ENCODE results near the gene SIPA1L3.

Gene SIPA1L3

DNA sequence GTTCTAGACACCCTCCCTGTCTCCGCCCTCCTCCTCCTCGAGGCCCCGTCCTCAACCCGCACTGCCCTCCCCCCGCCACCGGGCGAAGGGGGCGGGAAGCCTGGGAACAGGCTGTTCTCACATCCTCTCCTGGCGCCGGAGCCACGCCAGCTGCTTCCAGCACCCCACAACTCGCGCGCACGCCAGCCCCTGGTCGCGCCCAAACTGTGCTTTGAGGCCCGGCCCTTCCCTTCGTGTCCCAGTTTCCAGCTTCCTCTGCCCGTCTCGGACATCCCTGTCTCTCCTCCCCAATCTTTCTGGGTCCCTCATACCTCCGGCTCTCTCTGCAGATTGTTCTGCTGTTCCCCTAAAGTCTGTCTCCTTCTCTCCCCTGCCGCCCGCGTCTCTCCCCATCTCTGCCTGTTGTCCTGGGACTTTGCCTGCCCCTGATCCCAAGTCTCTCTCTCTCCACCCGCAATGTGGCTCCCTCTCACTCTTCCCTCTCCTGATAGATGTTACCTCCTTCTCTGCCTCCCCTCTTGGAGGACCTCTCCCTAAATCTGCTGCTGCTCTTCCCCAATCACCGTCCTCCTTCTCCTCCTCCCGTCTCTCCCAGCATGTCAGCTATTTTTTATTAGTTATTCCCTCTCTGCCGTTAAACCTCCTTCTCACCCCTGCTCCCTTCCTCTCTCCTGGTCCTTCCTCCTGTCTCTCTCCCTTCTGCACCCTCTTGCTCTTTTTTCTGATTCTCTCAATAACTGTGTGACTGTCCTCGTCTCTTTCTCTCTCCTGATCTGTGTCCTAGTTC is 302.9 kb downstream of the SIPA1L3 start:
- peaks cover 18% of the 10 kb centered on the region; the same call in 1 of the 2 replicates for H3K27me3 ChIP-seq (ENCODE audit: insufficient read depth, low read length)
- H3K4me3 ChIP-seq (ENCODE audit: low read length): peak overlapping the region; percentile 70
- no peaks in the 10 kb centered on the region; the same call in 1 of the 2 replicates for H3K36me3 ChIP-seq (ENCODE audit: insufficient read depth, low read depth, low read length)
- H3K27ac ChIP-seq (ENCODE audit: low read length): no peak overlapping the region
- H3K9ac ChIP-seq (ENCODE audit: low read depth, low read length): peak overlapping the region; percentile 50; the same call in 1 of the 2 replicates
- H3K9me3 ChIP-seq (ENCODE audit: insufficient read depth, low read depth, low read length): no peaks in the 10 kb centered on the region
- H3K4me1 ChIP-seq (ENCODE audit: insufficient read depth, low read length): peaks cover 5% of the 10 kb centered on the region; the same call in 1 of the 2 replicates

DNA sequence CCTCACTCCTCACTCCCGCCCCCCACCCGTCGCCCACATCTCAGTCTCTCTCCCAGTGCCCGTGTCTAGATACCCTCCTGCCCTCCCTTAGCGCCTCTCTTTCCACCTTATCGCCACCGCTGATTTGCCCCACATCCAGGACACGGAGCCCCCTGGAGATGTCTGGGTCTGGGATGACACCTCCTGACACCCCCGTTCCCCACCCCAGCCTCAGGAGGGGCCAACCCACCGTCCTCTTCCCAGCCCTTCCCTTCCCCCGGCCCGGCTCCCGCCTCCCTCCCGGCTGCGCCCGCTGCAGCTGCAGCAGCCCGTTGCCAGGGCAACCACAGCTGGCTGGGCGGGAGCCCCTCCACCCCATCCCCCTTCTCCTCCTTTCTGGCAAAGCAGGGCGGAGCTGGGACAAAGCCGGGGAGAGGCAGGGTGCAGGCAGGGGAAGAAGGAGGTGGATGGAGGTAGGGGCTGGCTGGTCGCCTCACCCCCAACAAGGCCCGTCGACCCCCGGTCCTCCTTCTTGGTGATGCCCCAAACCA is 303.5 kb downstream of the SIPA1L3 start:
- H3K9me3 ChIP-seq (ENCODE audit: insufficient read depth, low read depth, low read length): no peaks in the 10 kb centered on the region
- H3K4me1 ChIP-seq (ENCODE audit: insufficient read depth, low read length): peaks cover 5% of the 10 kb centered on the region; the same call in 1 of the 2 replicates
- H3K27me3 ChIP-seq (ENCODE audit: insufficient read depth, low read length): peaks cover 18% of the 10 kb centered on the region; the same call in 1 of the 2 replicates
- H3K27ac ChIP-seq (ENCODE audit: low read length): no peak overlapping the region
- H3K36me3 ChIP-seq (ENCODE audit: insufficient read depth, low read depth, low read length): no peaks in the 10 kb centered on the region; the same call in 1 of the 2 replicates
- peak overlapping the region; percentile 86; the same call in 1 of the 2 replicates for H3K9ac ChIP-seq (ENCODE audit: low read depth, low read length)
- peak overlapping the region; percentile 70 for H3K4me3 ChIP-seq (ENCODE audit: low read length)

DNA sequence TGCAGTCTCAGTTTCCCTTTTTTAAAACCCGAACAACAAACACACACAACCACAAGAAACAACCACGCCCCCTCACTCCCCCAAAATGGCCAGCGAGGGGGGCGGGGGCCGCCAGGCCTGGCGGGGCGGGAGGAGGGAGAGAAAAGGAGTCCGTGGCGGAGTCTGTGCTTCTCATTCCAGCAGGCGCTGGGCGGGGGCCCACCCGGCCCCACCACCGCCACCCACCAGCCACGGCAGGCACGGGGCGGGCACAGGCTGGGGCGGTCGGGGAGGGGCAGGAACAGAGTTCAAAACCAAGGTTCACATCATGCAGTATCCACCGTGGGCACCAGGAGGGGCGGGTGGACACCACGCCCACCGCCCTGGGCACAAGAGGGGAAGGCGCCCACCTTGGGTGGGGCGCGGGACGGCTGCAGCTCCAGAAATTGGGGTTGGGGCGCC is 304.2 kb downstream of the SIPA1L3 start:
- no peaks in the 10 kb centered on the region; the same call in 1 of the 2 replicates for H3K36me3 ChIP-seq (ENCODE audit: insufficient read depth, low read depth, low read length)
- H3K4me3 ChIP-seq (ENCODE audit: low read length): peak overlapping the region; percentile 70
- H3K9me3 ChIP-seq (ENCODE audit: insufficient read depth, low read depth, low read length): no peaks in the 10 kb centered on the region
- H3K9ac ChIP-seq (ENCODE audit: low read depth, low read length): peak overlapping the region; percentile 86; the same call in 1 of the 2 replicates
- H3K27ac ChIP-seq (ENCODE audit: low read length): no peak overlapping the region
- peaks cover 5% of the 10 kb centered on the region; the same call in 1 of the 2 replicates for H3K4me1 ChIP-seq (ENCODE audit: insufficient read depth, low read length)
- peaks cover 18% of the 10 kb centered on the region; the same call in 1 of the 2 replicates for H3K27me3 ChIP-seq (ENCODE audit: insufficient read depth, low read length)

DNA sequence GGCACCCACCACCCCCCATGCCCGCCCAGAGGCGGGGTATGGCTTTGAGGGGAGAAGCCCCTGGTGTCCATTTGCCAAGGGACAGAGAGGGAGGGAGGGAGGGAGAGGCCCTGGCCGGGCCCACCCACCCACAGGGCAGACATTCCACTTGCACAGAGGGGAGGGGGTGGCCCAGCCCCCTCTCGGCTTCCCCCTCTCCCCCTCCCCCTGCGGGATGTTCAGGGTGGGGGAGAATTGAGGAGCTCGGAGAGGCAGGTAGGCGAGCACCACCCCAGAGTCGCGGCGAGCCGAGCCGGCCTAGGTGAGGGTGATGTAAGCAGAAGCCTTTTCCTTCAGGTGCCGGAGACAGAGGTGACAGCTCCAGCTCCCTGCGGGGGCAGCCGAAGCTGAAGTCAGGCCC is 304.8 kb downstream of the SIPA1L3 start:
- Histone ChIP-seq H3K9me3 (ENCODE audit: insufficient read depth, low read depth, low read length) (no peaks in the 10 kb centered on the region), H3K27ac (ENCODE audit: low read length) (no peak overlapping the region), H3K9ac (ENCODE audit: low read depth, low read length) (no peak overlapping the region), H3K27me3 (ENCODE audit: insufficient read depth, low read length) (peaks cover 18% of the 10 kb centered on the region; the same call in 1 of the 2 replicates), H3K4me1 (ENCODE audit: insufficient read depth, low read length) (peaks cover 5% of the 10 kb centered on the region; the same call in 1 of the 2 replicates), H3K4me3 (ENCODE audit: low read length) (peak overlapping the region; percentile 70; the same call in 1 of the 2 replicates), H3K36me3 (ENCODE audit: insufficient read depth, low read depth, low read length) (no peaks in the 10 kb centered on the region)

DNA sequence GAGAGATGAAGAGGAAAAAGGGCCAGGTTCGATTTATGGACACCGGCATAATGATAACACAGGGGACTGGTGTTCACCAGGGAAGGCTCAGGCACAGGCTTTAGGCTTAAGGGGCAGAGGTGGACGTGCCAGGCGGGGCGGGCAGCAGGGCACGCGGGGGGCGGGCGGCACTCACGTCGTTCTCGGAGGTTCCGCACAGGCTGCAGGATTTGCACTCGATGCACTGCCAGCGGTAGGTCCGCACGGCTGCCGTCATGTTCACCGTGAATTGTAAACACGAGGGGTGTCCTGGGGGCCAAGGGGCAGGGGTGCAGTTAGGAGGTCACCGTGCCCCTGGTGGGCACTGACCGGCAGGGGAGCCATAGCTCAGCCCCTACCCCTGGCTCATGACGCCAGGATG is 306.5 kb downstream of the SIPA1L3 start:
- Histone ChIP-seq H3K4me1 (ENCODE audit: insufficient read depth, low read length) (peaks cover 5% of the 10 kb centered on the region; the same call in 1 of the 2 replicates), H3K27ac (ENCODE audit: low read length) (no peak overlapping the region), H3K9me3 (ENCODE audit: insufficient read depth, low read depth, low read length) (no peaks in the 10 kb centered on the region), H3K36me3 (ENCODE audit: insufficient read depth, low read depth, low read length) (peaks cover 3% of the 10 kb centered on the region; the same call in 1 of the 2 replicates), H3K4me3 (ENCODE audit: low read length) (no peak overlapping the region), H3K9ac (ENCODE audit: low read depth, low read length) (no peak overlapping the region), H3K27me3 (ENCODE audit: insufficient read depth, low read length) (peaks cover 18% of the 10 kb centered on the region; the same call in 1 of the 2 replicates)

DNA sequence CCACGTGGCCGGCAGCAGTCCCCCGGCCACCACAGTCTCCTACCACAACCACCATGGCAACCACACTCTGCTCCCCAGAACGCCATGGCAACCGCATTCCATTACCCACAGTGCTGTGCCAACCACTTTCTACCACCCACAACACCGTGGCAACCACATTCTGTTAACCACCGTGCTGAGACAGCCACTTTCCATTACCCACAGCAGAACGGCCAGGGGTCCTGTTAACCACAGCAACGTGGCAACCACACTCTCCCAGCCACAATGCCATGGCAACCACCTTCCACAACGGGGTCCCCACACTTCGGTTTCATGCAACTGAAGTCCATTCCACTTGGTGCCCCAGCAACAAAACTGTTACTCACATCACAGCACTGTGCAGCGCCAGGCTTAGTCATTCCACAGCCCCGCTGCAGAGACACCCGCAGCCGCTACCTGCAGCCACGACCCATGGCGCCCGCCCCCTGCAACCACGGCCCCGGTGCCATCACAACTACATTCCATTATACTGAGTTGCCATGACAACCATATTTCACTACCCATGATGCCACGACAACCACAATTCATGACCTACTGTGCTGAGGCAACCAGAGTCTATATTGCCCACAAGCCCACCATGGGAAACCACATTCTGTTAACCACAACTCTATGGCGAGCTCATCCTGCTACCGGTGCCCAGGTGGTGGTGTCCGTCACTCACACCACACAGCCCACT is 307.1 kb downstream of the SIPA1L3 start:
- no peaks in the 10 kb centered on the region for H3K9me3 ChIP-seq (ENCODE audit: insufficient read depth, low read depth, low read length)
- no peak overlapping the region for H3K9ac ChIP-seq (ENCODE audit: low read depth, low read length)
- no peak overlapping the region for H3K4me3 ChIP-seq (ENCODE audit: low read length)
- peaks cover 15% of the 10 kb centered on the region; the same call in 1 of the 2 replicates for H3K27me3 ChIP-seq (ENCODE audit: insufficient read depth, low read length)
- H3K36me3 ChIP-seq (ENCODE audit: insufficient read depth, low read depth, low read length): peaks cover 9% of the 10 kb centered on the region; the same call in 1 of the 2 replicates
- H3K4me1 ChIP-seq (ENCODE audit: insufficient read depth, low read length): peaks cover 4% of the 10 kb centered on the region; the same call in 1 of the 2 replicates
- H3K27ac ChIP-seq (ENCODE audit: low read length): no peak overlapping the region

DNA sequence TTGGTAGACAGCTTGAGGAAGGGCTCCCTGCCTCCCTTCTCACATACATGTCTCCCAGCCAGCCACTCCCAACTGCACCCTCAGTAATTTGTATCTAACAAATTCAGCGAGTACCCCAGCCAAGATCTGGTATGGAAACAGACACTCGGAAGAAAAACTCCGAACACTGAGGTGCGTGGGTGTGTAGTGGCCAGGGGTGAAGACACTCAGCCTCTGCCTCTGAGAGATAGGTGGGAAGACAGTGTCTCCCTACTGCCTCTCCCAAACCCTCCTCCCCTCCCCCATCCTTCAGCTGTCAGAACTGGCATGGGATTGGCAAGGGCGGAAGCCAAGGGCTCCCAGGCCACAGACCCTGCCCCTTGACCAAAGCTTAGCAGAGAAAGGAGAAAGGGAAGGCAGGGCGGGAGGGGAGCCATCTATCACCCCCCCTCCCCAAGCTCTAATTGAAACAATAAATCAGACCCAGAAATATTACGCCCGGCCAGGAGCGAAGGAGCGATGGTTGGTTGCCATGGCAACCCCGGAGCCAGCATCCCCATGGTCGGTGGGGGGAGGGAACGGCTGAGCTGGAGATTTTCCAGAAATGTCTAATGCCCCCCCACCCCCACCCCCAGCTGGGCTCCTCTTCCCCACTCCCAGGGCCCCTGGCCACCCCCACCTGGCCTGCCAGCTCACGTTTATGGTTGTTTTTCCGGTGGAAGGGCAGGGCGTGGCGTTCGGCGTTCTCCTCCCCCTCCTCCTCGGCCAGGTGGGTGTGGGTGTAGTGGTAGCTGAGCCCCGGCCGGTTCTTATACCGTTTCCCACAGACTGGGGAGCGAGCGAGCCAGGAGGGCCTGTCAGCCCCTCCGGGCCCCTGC is 310.0 kb downstream of the SIPA1L3 start:
- Histone ChIP-seq H3K9me3 (ENCODE audit: insufficient read depth, low read depth, low read length) (no peaks in the 10 kb centered on the region), H3K27me3 (ENCODE audit: insufficient read depth, low read length) (no peaks in the 10 kb centered on the region), H3K4me1 (ENCODE audit: insufficient read depth, low read length) (no peaks in the 10 kb centered on the region), H3K9ac (ENCODE audit: low read depth, low read length) (no peak overlapping the region), H3K36me3 (ENCODE audit: insufficient read depth, low read depth, low read length) (peaks cover 11% of the 10 kb centered on the region; the same call in 1 of the 2 replicates), H3K27ac (ENCODE audit: low read length) (no peak overlapping the region), H3K4me3 (ENCODE audit: low read length) (no peak overlapping the region)

DNA sequence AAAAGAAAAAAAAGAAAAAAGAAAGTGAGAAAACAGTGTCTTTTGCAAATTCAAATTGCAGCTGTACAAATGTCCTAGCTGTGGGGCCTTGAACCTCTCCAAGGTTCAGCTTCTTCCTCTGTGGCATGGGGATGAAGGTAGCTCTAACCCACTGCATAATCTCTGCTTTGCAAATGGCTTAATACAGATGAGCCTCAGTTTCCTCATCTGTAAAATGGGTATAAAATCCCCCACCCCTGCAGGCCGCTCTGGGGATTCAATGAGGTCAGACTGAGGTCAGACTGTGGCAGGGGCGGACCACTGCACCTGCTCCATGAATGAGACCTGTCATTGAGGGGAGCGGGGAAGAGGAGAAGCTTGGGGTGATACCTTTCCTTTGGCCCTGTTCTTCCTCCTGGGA is 311.2 kb downstream of the SIPA1L3 start:
- Histone ChIP-seq H3K9ac (ENCODE audit: low read depth, low read length) (no peak overlapping the region), H3K4me3 (ENCODE audit: low read length) (no peak overlapping the region), H3K4me1 (ENCODE audit: insufficient read depth, low read length) (no peaks in the 10 kb centered on the region), H3K9me3 (ENCODE audit: insufficient read depth, low read depth, low read length) (no peaks in the 10 kb centered on the region), H3K36me3 (ENCODE audit: insufficient read depth, low read depth, low read length) (peaks cover 11% of the 10 kb centered on the region; the same call in 1 of the 2 replicates), H3K27ac (ENCODE audit: low read length) (no peak overlapping the region), H3K27me3 (ENCODE audit: insufficient read depth, low read length) (no peaks in the 10 kb centered on the region)

DNA sequence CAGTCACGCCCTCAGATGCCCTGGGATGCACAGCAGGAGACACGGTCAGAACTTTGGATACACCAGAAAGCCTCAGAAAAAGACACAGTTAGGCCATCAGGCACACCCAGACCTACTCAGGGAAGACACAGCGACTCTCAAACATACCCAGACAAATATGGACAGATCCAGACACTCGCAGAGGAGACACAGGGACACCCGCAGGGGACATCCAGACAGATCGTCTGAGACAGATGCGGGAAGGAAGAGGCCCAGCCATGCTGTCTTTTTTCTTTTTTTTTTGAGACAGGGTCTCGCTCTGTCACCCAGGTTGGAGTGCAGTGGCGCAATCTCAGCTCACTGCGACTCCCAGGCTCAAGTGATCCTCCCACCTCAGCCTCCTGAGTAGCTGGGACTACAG is 312.2 kb downstream of the SIPA1L3 start:
- Histone ChIP-seq H3K36me3 (ENCODE audit: insufficient read depth, low read depth, low read length) (peaks cover 11% of the 10 kb centered on the region; the same call in 1 of the 2 replicates), H3K9ac (ENCODE audit: low read depth, low read length) (no peak overlapping the region), H3K9me3 (ENCODE audit: insufficient read depth, low read depth, low read length) (no peaks in the 10 kb centered on the region), H3K27ac (ENCODE audit: low read length) (no peak overlapping the region), H3K4me3 (ENCODE audit: low read length) (no peak overlapping the region), H3K27me3 (ENCODE audit: insufficient read depth, low read length) (no peaks in the 10 kb centered on the region), H3K4me1 (ENCODE audit: insufficient read depth, low read length) (no peaks in the 10 kb centered on the region)

DNA sequence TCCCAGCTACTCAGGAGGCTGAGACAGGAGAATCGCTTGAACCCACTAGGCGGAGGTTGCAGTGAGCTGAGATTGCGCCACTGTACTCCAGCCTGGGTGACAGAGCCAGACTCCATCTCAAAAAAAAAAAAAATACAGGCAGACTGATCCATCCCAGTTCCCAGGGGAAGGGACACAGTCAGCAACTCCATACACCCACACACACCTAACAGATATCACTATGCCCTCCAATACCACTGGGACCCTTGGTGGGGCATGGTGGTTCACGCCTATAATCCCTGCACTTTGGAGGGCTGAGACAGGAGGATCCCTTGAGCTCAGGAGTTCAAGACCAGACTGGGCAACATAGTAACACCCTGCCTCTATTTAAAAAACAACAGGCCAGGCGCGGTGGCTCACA is 314.4 kb downstream of the SIPA1L3 start:
- Histone ChIP-seq H3K27me3 (ENCODE audit: insufficient read depth, low read length) (no peaks in the 10 kb centered on the region), H3K4me1 (ENCODE audit: insufficient read depth, low read length) (peaks cover 2% of the 10 kb centered on the region; the same call in 1 of the 2 replicates), H3K9ac (ENCODE audit: low read depth, low read length) (no peak overlapping the region), H3K9me3 (ENCODE audit: insufficient read depth, low read depth, low read length) (no peaks in the 10 kb centered on the region), H3K36me3 (ENCODE audit: insufficient read depth, low read depth, low read length) (peaks cover 11% of the 10 kb centered on the region; the same call in 1 of the 2 replicates), H3K4me3 (ENCODE audit: low read length) (no peak overlapping the region), H3K27ac (ENCODE audit: low read length) (no peak overlapping the region)

Data from iPS-20b (cell line).